Pancreas (tissue), 10 donors: ENCODE measurements around the gene ATXN7L3. TPM values are rescaled to one million over a fixed set of nuclear protein-coding genes. Genes with fewer than 3 reads are reported as not detected.
A peak's percentile ranks its signal among the peaks of the same experiment; 100 is the strongest.

Experiments
- ATAC-seq, 4 donors: fragments of 200-7000 bp; cut with Tn5 transposase; one replicate each; pipeline versions ENCODE4 v1.8.0 to v1.9.1; 2020; ENCODE audit warnings: mild to moderate bottlenecking in 4 of 4, moderate library complexity in 4 of 4
- DNase-seq, 6 donors: peaks; one replicate each; pipeline ENCODE4 v3.0.0-alpha.2; 2020
- FAIRE-seq: peaks from 2 replicates; lab custom pipeline; 2012; peaks lifted over from hg19 to GRCh38; lab: Jason Lieb, UNC
- H3K27ac ChIP-seq, 4 donors: fragments of 200-600 bp; sonication (generic); 1 replicate in 3 of 4; 2 replicates in 1 of 4; pipeline versions ENCODE4 v1.5.0 to v1.8.0; 2020
- H3K27me3 ChIP-seq, 4 donors: fragments of 200-600 bp; one replicate each; pipeline ENCODE4 v1.8.0; 2021
- H3K36me3 ChIP-seq, 3 donors: fragments of 200-600 bp; sonication (generic) in 1 of 3; one replicate each; pipeline versions ENCODE4 v1.5.0 to v1.8.0; 2020 to 2021
- H3K4me1 ChIP-seq, 3 donors: fragments of 200-600 bp; one replicate each; pipeline ENCODE4 v1.8.0; 2021
- H3K4me3 ChIP-seq, 4 donors: fragments of 200-600 bp; sonication (generic) in 2 of 4; one replicate each; pipeline versions ENCODE4 v1.5.0 to v1.8.0; 2020 to 2021
- H3K9me3 ChIP-seq, 4 donors: fragments of 200-600 bp; one replicate each; pipeline ENCODE4 v1.8.0; 2021
- CTCF ChIP-seq, 4 donors: fragments of 200-600 bp; sonication (generic) in 3 of 4; IDR thresholded peaks; one replicate each; pipeline versions ENCODE4 v1.5.0 to v1.8.0; 2021; ENCODE audit warnings: antibody characterized with exemption in 4 of 4
- WGBS, 2 donors: extraction: QIAGEN DNeasy Blood & Tissue Kit; methylation state at CpG; one replicate each; pipeline ENCODE4 v1.1.7; 2013; 5-methylcytosine and 5-hydroxymethylcytosine counted together
- intact Hi-C, 3 donors: fragments of 100-400 bp; cut with DNase I; formaldehyde crosslinking; loops; one replicate each; pipeline versions ENCODE4 v1.11.1 to v1.14.2; 2022
- polyA plus RNA-seq, 2 donors: library from polyadenylated mRNA; stranded (reverse); fragments of 200-250 nt; gene quantifications; one replicate each; pipeline ENCODE4 v1.2.3, GENCODE V29; 2013
- total RNA-seq, 6 donors: library from RNA; stranded (reverse); fragmentation: NEBNext Ultra II Directional in 4 of 6; extraction: Animal tissue kit (Norgen Biotek cat#: 25700) in 4 of 6; gene quantifications; one replicate each; pipeline versions ENCODE4 v1.2.1 to v1.2.4, GENCODE V29; 2021 to 2023
- donor health status: healthy with polysubstance abuse.
- donor health status: DM: no; HTN: no; CAD: no; lungs with moderate emphysema.
- donor health status: DM: no; HTN: no; CAD: no.
- donor health status: control.
- donor health status: control.
- donor health status: Bipolar disorder and iron deficiency.
- donor health status: DM: yes; HTN: yes; CAD: no.
- donor health status: DM: no; HTN: no; CAD: no.
- donor health status: DM: no; HTN: no; CAD: no.
- donor health status: DM: yes; HTN: yes; CAD: no.

ATXN7L3 gene
- total and polyA plus RNA-seq, 8 donors = 21.1 to 38.0 (median 27.3) TPM

GRCh38 chr17:44207319-44207718, 7.6 kb upstream of the ATXN7L3 start:
- DNase-seq = no peak
- no peaks in the 10 kb centered on the region for H3K27me3 ChIP-seq
- intact Hi-C loops = no loop called here
- H3K27ac ChIP-seq = no peak overlapping the region
- H3K4me3 ChIP-seq = no peak overlapping the region
- no peak for ATAC-seq
- H3K4me1 ChIP-seq = peaks cover 0 to 8% (median 0%) of the 10 kb centered on the region in 3 donors
- no peak for TF ChIP-seq CTCF (IDR thresholded peaks at IDR 0.05)
- peaks cover 0 to 20% (median 14%) of the 10 kb centered on the region in 3 donors for H3K36me3 ChIP-seq
- FAIRE-seq = no peak
- WGBS, 2 donors = 83 to 86% methylated on average over 17 of the region's 17 CpGs
- no peaks in the 10 kb centered on the region for H3K9me3 ChIP-seq

- no peaks in the 10 kb centered on the region for H3K27me3 ChIP-seq
- intact Hi-C loops = no loop called here
- peaks cover 0 to 8% (median 0%) of the 10 kb centered on the region in 3 donors for H3K4me1 ChIP-seq
- H3K9me3 ChIP-seq = no peaks in the 10 kb centered on the region
- TF ChIP-seq CTCF (IDR thresholded peaks at IDR 0.05) = no peak
- ATAC-seq (no peak), DNase-seq (no peak), FAIRE-seq (no peak)
- H3K27ac ChIP-seq = no peak overlapping the region
- H3K4me3 ChIP-seq = no peak overlapping the region
- peaks cover 0 to 20% (median 14%) of the 10 kb centered on the region in 3 donors for H3K36me3 ChIP-seq
- WGBS, 2 donors = 76 to 95% methylated on average over 6 of the region's 6 CpGs
These were observed 7.1 kb upstream of the ATXN7L3 start for GRCh38 chr17:44206825-44207155.

- Histone ChIP-seq H3K9me3 (no peaks in the 10 kb centered on the region), H3K4me1 (peaks cover 0 to 8% (median 0%) of the 10 kb centered on the region in 3 donors), H3K4me3 (no peak overlapping the region), H3K27me3 (no peaks in the 10 kb centered on the region), H3K27ac (no peak overlapping the region), H3K36me3 (peaks cover 0 to 20% (median 14%) of the 10 kb centered on the region in 3 donors)
- TF ChIP-seq CTCF (IDR thresholded peaks at IDR 0.05) = no peak
- ATAC-seq = no peak
- WGBS, 2 donors = 45 to 54% methylated on average over 13 of the region's 13 CpGs
- intact Hi-C loops = no loop called here
- FAIRE-seq = no peak
- peak in 1 of 6 donors; percentile 45 for DNase-seq
These were observed 6.5 kb upstream of the ATXN7L3 start for GRCh38 chr17:44205962-44206824.

- TF ChIP-seq CTCF (IDR thresholded peaks at IDR 0.05) = no peak
- Histone ChIP-seq H3K27me3 (no peaks in the 10 kb centered on the region), H3K9me3 (no peaks in the 10 kb centered on the region), H3K4me1 (peaks cover 0 to 4% (median 3%) of the 10 kb centered on the region in 3 donors), H3K36me3 (peaks cover 0 to 18% (median 14%) of the 10 kb centered on the region in 3 donors), H3K27ac (no peak overlapping the region), H3K4me3 (no peak overlapping the region)
- intact Hi-C loops = no loop called here
- ATAC-seq (no peak), DNase-seq (peak in 1 of 6 donors; percentile 39), FAIRE-seq (no peak)
- WGBS, 2 donors = 59 to 64% methylated on average over 5 of the region's 5 CpGs
These were observed 4.8 kb upstream of the ATXN7L3 start for GRCh38 chr17:44204441-44204882.
